GM18498 (cell line): ENCODE data around the gene HYOU1.
"Not testable (repeated sequence)": the region's sequence is repeated elsewhere in the genome, so short reads cannot be mapped to it uniquely, and the experiment has no call there.

ENCODE experiments used
- ATAC-seq: cut with Tn5 transposase; IDR thresholded peaks from one replicate; pipeline ENCODE4 v1.9.1; 2021; ENCODE audit warnings: mild to moderate bottlenecking, moderate library complexity; ENCODE audit not compliant: unreplicated experiment

Gene HYOU1

DNA sequence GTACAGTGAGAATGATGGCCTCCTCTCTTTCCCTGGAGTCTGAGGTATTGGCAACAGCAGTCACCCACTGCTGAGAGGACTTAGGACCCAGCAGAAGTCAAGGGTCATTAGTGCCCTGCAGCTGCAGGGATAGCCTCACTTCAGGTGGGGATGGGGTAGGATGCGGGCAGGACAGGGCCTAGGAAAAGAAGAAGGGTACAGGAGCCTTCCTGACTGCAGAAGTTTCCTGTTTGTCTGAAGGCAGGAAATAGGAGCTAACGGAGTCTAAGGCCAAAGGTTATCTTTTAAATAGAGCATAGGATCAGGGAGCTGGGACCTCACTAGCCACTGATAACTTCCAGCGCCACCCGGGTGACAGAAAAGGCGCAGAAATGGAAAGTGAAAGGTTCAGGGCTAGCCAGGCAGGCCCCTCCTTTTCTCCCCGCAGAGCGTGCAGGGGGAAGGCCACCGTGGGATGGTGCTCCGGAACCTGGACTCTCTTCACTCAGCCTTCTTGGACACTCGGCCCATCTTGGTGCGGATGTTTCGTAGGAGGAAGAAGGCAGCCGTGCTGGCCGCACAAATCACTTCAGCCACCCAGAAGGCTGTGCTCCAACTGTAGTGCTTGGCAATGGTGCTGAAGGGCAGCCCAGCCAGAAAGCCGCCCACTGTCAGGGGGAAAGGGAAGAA is 32.4 kb downstream of the HYOU1 start:
- no peak for ATAC-seq

DNA sequence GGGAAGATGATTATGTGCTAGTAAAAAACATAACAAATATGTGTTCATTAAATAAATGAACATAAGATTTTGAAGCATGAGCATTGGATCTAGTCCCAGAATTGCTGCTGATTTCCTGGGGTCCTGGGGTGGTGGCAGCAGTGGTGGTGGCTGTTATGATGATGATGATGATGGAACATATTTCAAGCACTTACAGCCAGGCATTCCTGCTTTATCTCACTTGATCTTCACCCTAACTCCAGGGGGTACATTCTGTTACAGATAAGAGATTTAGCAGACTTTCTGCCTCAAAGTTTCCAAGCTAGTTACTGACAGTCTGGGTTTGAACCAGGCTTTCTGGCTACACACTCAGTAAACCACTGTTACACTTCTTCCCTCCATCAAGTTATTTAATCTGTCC is 33.3 kb downstream of the HYOU1 start:
- no peak for ATAC-seq

DNA sequence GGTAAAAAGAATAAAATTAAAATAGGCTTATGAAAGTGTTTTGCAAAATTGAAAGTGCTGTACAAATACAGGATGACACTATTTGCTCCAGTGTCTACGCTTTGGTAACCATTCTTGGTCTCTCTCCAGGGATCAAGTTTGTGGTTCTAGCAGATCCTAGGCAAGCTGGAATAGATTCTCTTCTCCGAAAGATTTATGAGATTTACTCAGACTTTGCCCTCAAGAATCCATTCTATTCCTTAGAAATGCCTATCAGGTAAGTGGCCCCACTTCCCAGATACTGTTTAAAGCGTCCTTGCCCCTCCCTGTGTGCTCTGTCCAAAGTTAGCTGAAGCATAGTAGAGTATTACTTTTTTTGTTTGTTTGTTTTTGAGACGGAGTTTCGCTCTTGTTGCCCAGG is 35.4 kb downstream of the HYOU1 start:
- no peak for ATAC-seq

DNA sequence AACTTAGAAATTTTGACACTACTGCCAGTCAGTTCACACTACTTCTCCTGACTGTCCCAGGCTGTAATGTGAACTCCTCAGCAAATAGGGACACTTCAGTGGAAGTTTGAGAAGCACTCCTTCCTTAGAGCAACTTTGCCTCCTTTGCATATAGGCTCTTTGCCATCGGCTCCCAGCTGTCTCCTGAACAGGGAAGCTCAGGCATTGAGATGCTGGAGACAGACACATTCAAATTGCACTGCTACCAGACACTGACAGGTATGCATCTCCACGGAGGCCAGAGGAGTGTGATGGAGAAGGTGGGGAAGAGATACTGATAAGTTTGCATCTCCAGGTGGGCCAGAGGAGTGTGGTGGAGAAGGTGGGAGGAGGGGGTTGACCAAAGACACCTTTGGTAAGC is 37.0 kb downstream of the HYOU1 start:
- no peak for ATAC-seq

DNA sequence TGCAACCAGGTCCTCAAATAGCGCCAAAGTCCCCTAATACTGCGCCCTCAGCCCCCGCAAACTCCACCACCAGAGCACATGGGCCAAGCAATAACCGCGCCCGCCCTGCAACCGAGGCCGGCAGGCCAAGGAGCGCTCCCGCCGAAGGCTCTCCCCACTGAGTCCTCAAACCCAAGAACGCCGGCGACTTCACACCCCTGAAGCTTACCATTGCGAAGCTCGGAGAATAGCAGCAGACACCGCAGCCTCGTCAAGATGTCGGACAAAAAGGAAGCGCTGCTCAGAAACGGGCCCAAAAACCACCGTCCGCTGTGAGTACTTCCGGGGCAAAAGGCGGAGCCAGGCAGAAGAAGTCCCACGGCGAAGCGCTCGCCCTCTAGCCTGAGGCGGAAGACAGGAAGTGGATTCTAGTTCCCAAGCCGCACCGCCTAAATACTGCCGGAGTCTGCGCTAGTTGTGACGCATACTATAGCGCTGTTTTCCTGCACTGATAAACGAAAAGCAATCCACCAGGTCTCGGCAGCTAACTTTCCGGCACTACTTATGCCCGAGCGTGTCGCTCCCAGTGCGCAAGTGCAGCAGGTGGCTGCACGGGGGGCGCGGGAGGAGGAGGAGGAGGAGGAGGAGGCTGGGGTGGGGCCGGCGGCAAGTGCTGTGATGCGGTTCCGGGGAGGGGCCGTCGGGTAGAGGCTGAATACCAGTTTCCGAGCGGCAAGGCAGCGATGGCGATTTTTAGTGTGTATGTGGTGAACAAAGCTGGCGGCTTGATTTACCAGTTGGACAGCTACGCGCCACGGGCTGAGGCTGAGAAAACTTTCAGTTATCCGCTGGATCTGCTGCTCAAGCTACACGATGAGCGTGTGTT is 38.7 kb downstream of the HYOU1 start, which contains the start of the genes RPS25 and TRAPPC4:
Gene RPS25, minus strand, starts transcription at position 270 of the 865 bp plus-strand sequence. Its CDS starts 59 bp downstream, at position 211.
Gene TRAPPC4, plus strand, starts transcription at position 693 of the 865 bp plus-strand sequence. Its CDS starts 30 bp downstream, at position 723.
- ATAC-seq = peak; percentile 84

DNA sequence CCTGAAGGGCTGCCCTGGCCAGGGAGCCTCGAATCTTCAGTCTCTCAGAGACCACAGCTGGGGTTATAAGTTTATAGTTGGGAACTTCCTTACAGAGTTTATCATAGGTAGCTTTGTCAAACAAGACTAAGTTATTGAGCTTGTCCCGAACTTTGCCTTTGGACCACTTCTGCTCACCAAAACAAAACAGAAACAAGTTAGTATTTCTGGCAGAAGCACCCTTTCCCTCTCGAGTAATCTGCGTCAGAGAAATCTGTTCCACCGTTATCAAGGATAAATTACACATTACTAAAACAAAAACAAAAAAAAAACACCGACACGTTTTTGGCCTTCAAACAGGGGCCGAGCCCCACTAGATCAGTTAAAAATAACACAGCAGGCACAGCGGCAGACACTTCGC is 39.6 kb downstream of the HYOU1 start:
- ATAC-seq = not testable (repeated sequence)

DNA sequence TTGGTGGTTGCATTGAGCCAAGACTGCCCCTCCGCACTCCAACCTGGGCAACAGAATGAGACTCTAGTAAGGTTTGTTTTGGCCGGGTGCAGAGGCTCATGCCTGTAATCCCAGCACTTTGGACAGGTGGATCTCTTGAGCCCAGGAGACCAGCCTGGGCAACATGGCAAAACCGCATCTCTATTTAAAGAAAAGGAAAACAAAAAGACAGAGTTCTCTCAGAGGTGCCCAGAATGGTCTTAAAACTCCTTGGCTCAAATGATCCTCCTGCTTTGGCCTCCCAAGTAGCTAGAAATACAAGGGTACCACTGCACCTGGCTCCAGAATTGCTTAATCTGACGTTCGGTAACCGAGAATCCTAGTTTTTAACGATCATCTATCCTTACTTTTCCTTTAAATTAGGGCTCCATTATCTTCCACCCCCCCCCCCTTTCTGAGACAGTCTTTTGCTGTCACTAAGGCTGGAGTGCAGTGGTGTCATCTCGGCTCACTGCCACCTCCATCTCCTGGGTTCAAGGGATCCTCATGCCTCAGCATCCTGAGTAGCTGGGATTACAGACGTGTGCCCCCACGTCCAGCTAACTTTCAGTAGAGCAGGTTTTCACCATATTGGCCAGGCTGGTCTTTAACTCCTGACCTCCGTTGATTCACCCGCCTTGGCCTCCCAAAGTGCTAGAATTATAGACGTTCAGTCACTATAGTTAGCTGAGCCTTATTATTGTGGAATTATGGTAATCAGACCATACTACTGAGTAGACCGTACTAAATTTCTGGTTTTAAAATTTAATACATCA is 40.6 kb downstream of the HYOU1 start:
- ATAC-seq = no peak

DNA sequence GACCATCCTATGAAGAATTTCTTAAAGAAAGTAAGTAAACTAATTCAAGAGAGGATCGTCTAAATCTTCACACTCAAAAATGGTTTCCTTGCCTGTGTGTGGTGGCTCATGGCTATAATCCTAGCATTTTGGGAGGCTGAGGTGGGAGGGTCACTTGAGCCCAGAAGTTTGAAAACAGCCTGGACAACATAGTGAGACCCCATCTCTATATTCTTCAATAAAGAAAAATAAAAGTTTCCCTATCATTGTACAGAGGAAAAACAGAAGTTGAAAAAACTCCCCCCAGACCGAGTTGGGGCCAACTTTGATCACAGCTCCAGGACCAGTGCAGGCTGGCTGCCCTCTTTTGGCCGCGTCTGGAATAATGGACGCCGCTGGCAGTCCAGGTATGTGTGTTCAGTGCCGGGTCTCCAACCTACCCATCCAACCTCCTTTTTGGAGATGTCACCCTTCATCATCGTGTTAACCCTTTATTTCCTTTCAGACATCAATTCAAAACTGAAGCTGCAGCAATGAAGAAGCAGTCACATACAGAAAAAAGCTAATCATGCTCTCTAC is 41.9 kb downstream of the HYOU1 start:
- ATAC-seq = no peak

DNA sequence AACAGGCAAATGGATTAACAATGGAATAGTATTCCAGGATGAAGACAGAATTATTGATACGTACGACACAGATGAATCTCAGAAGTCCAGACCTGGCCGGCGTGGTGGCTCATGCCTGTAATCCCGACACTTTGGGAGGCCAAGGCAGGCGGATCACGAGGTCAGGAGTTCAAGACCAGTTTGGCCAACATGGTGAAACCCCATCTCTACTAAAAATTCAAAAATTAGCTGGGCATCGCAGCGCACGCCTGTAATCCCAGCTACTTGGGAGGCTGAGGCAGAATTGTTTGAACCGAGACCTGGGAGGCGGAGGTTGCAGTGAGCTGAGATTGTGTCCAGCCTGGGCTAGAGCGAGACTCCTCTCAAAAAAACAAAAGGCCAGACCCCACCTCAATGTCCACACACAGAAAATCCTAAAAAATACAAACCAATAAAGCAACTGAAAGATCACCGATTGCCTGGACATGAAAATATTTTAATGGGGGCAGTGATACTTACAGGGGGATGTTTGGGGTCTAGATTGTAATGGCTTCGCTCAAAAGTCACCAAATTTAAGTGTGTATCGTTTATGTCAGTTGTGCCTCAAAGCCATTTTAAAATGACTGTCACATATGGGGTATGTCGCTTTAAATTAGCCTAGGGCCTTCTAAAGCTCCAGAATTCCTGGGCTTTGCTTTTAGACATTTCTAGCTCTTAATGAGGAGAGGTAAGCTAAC is 42.6 kb downstream of the HYOU1 start:
- ATAC-seq = no peak

DNA sequence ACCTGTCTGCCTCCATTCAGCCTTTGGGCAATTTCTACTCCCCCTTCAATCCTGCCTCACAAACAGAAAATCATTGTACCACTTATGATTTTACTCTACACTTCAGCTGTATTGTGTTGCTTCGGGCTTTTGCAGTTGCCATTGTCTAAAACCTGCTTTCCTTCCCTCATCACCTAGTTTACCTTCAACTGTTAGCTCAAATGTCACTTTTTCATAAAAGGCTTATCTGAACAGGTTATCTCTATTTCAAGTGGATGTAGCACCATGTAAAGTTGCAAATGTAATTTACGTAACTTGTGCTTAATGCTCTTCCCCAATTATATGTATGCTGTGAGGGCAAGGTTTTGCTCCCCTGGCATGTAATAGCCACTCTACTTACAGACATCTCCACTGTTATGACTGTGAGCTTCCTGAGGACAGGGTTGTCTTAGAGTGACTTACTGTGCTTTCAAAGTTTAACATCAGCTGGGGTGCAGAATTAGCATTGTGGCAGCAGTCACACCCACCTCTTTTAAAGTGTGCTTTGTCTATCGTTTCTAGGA is 44.3 kb downstream of the HYOU1 start:
- no peak for ATAC-seq

DNA sequence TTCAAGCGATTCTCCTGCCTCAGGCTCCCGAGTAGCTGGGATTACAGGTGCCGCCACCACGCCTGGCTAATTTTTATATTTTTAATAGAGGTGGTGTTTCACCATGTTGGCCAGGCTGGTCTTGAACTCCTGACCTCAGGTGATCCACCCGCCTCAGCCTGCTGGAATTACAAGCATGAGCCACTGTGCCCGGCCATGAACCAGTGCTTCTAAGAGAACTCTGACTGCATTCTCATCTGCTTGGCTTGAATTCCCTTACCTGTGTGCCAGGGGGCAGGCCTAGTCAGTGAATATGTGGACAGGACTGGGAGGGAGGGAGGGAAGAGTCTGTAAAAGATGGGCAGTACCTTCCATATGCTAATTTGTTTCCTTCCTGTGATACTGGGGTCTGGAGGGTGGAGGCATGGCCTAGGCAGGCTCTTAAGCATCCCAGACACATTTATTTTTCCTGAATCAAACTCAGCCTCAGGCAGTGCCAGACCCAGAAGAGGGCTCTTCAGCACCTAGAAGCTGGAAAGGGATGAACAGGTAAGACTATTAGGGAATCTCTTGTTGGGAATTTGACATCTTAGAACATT is 45.4 kb downstream of the HYOU1 start:
- ATAC-seq = no peak

DNA sequence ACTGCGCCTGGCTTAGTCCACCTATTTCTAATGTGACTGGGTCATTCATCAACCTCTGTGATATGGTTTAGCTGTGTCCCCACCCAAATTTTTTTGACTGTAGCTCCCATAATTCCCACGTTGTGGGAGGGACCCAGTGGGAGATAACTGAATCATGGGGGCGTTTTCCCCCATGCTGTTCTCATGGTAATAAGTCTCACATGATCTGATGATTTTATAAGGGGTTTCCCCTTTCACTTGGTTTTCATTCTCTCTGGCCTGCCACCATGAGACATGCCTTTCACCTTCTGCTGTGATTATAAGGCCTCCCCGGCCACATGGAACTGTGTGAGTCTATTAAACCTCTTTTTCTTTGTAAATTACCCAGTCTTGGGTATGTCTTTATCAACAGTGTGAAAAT is 50.3 kb downstream of the HYOU1 start:
- ATAC-seq = no peak

DNA sequence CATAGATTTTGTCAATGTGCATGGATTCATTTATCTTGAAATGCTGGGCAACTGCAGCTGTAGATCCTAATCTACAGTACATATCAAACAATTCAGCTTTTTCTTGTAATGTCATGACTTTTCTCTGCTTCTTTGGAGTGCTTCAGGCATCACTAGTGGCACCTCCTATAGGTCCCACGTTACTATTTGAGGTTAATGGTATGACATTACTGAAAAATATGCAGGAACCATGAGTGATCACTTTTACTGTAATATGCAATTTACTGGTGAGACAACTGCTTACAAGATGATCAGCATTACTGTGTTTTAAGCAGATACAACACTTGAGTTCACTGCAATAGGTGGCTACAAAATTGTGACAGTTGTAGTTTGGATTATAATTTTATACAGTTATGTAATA is 56.1 kb downstream of the HYOU1 start:
- no peak for ATAC-seq

DNA sequence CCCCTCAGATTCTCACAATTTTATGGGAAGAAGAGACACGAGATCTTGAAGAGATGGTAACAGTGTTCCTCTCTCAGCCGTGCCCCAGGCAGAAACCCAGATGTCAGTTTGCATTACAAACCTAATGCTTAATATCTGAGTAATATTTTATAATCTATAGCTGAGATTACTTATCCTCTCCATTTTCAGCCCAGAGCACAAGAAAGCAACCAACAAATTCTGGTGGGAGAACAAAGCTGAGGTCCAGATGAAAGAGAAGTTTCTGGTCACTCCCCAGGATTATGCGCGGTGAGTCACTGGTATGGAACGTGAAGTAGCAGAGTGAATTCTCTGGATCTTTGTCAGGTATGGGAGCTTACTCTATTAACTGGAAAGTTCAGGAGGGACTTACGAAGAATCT is 58.2 kb downstream of the HYOU1 start:
- no peak for ATAC-seq

DNA sequence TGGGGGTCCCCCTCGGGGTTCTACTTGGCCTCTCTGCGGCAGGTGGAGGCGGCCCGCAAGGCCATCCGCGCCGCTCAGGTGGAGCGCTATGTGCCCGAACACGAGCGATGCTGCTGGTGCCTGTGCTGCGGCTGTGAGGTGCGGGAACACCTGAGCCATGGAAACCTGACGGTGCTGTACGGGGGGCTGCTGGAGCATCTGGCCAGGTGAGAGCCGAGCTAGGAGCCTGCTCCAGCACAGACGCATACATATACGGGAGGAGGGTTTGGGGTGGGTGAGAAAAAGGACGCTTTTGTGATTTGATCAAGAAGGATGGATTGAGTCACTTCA is 58.7 kb downstream of the HYOU1 start:
- ATAC-seq = no peak

DNA sequence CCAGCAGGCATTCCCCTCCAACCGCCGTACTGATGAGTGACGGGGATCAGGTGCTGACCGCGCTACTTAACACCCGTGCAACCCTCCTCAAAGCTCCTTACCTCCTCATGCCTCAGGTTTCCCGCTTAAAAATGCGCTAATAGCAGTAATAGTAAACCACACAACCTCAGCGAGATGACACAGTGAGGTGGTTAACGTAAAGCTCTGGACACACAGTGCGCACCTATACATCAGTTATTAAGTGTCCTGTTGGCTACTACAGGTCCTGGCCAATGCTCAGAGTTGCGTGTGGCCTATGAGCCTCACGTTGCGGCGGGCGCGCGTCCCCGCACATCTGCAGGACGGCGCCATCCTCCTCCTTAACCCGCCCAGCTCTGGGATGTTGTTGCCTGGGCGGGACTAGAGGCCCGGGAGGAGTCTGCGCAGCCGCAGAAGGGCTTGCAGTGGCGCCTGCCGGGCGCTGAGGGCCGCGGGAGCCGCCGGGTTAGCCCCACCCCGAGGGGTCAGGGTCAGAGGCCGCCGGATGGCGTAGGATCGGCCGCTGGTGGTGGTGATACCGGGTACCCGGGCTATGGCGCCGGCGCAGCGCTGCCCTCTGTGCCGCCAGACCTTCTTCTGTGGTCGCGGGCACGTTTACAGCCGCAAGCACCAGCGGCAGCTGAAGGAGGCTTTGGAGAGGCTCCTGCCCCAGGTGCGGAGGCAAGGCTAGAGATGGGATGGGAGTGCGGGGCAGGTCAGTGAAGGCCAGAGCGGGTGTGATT is 59.2 kb downstream of the HYOU1 start, which contains the start of gene CENATAC:
Gene CENATAC, plus strand, starts transcription at position 512 of the 761 bp plus-strand sequence. Its CDS starts 60 bp downstream, at position 572.
- ATAC-seq = peak; percentile 92

DNA sequence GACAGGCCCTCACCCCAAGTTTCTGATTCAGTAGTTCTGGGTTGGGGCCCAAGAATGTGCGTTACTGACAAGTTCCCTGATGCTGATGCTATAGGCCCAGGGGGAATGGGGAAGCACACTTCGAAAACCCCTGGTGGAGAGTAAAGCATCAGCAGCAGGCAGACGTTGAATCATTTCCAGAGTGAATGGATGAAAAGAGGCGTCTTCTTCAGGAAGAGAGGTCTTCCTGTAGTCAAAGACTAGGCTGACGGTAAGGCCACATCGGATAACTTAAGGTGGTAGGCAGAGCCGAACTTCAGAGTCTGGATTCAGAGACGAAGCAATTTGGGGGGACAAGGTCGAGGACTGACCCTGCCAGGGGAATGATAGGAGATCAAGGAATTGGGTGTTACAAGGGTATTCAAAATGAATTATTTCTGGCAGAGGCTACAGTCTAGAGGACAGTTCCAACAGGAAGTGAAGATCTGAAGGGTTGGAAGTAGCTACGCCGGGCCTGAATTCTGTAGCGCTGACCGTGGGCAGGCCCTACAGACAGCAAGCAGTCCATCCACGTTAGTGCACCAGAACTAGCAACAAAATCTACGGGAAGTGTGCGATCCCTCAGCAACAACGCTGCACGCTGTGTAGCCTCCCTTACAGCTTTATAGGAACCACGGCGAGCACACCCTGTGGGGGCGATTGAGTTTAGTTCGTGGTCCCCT is 59.9 kb downstream of the HYOU1 start:
- ATAC-seq = peak; percentile 2
